ENCODE results near the gene POLR2L.

Gene POLR2L

GRCh38 chr11:792535-792821 lies 49.9 kb downstream of the POLR2L start:
- no peak for DNase-seq

DNA sequence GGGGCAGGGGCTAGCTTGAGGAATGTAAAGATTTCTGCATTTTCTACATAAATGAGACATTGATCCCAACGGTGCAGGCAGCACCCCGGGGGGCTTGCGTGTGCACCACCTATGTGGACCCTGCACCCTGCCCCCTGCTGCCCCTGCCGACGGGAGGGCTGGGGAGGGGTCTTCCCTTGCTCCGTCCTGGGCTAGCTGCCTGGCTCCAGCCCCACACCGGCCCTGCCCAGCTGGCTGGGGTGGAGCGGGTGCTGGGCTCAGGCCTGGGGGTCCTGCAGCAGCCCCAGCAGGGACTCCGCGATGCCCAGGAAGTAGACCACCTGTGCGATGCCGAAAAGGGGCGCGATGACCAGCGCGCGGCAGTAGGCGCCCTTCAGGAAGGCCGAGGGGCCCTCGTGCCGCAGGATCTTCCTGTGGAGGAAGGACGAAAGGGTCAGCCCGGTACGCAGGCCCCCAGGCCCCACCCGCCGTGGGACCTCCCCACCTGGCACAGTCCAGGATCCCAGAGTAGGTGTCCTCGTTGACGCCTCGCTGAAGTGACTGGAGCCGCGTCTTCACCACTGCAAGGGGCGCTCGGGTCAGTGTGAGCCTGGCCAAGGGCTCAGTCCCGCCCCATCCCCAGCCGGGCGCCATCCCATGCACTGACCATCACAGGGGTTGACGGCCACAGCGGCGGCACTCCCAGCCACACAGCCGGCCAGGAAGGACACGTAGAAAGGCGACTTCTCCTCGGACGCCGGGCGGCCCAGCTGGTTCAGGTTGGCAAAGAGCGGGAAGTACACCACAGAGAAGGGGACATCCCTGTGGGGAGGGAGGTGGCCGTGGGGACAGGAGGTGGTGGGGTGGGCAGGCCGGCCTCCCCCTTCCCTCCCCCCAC lies 50.4 kb downstream of the POLR2L start:
- DNase-seq = no peak

DNA sequence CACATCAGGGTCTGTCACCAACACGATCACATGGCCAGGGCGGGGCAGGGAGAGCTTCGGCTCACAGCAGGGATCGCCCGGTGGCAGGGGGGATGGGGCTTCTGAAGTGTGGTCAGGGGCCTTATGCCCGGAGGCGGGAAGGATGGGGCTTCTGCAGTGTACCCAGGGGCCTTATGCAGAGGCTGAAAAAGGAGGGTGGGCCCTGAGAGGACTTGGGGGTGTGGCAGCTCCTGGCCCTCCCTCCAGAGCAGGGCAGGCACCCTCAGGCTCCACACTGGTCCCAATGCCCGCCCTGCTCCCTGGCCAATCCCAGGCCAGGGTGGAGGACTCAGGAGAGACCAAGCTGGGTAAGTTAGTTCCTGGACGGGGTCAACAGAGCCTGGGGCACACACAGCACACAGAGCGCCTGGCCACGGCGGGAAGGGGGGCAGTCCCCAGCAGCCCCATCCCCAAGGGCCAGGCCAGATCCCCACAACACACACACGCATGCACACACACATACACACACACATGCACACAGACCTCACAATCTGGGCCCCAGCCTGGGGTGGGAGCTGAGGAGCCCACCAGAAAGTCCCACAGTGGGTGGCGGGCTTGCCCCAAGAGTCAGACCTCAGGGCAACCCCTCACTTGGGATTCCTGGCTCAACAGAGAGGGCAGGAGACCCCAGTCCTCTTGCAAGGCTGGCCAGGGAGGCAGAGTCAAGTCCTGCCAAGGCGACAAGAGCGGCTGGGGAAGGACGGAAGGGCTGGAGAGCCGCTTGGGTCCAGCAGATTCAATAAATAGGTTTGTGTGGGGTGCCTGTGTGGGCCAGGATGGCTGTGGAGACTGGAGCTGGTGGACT lies 51.4 kb downstream of the POLR2L start:
- no peak for DNase-seq

- peak; percentile 17 for DNase-seq
These were observed 52.4 kb downstream of the POLR2L start, which contains the start of gene CEND1 for GRCh38 chr11:789943-790342. Gene CEND1 (minus strand): TSS chr11:790090. CDS start chr11:788576, 1,514 bp downstream.

Measured in stimulated activated naive CD4-positive, alpha-beta T cell treated with Interleukin-2 at 50 U/mL for 16 hours (primary cell).